Measurements from ENCODE around the gene PREX1.
"Not testable (repeated sequence)": the region's sequence is repeated elsewhere in the genome, so short reads cannot be mapped to it uniquely, and the experiment has no call there.

The PREX1 gene

GRCh38 chr20:48772183-48772976 is 55.4 kb downstream of the PREX1 start:
- no peak for DNase-seq (ENCODE audit: low spot score)

GRCh38 chr20:48771542-48771941 is 56.3 kb downstream of the PREX1 start:
- no peak for DNase-seq (ENCODE audit: low spot score)

GRCh38 chr20:48770700-48771442 is 56.9 kb downstream of the PREX1 start:
- no peak for DNase-seq (ENCODE audit: low spot score)

- DNase-seq (ENCODE audit: low spot score) = no peak
Observed at GRCh38 chr20:48769069-48769983, 58.5 kb downstream of the PREX1 start.

- no peak for DNase-seq (ENCODE audit: low spot score)
Observed at GRCh38 chr20:48766961-48767960, 60.5 kb downstream of the PREX1 start.

- no peak for DNase-seq (ENCODE audit: low spot score)
Observed at GRCh38 chr20:48766205-48766604, 61.6 kb downstream of the PREX1 start.

GRCh38 chr20:48765359-48765758 is 62.4 kb downstream of the PREX1 start:
- no peak for DNase-seq (ENCODE audit: low spot score)

GRCh38 chr20:48763216-48763914 is 64.4 kb downstream of the PREX1 start:
- peak; percentile 17 for DNase-seq (ENCODE audit: low spot score)

- DNase-seq (ENCODE audit: low spot score) = no peak
Observed at GRCh38 chr20:48761874-48762273, 65.9 kb downstream of the PREX1 start.

GRCh38 chr20:48761023-48761785 is 66.6 kb downstream of the PREX1 start:
- DNase-seq (ENCODE audit: low spot score) = no peak

- no peak for DNase-seq (ENCODE audit: low spot score)
Observed at GRCh38 chr20:48760403-48760983, 67.3 kb downstream of the PREX1 start.

- no peak for DNase-seq (ENCODE audit: low spot score)
Observed at GRCh38 chr20:48759631-48760245, 68.1 kb downstream of the PREX1 start.

- no peak for DNase-seq (ENCODE audit: low spot score)
Observed at GRCh38 chr20:48758206-48758820, 69.5 kb downstream of the PREX1 start.

- DNase-seq (ENCODE audit: low spot score) = not testable (repeated sequence)
Observed at GRCh38 chr20:48756774-48757173, 71.0 kb downstream of the PREX1 start.

- DNase-seq (ENCODE audit: low spot score) = no peak
Observed at GRCh38 chr20:48754292-48754691, 73.5 kb downstream of the PREX1 start.

- no peak for DNase-seq (ENCODE audit: low spot score)
Observed at GRCh38 chr20:48752963-48753362, 74.8 kb downstream of the PREX1 start.

- no peak for DNase-seq (ENCODE audit: low spot score)
Observed at GRCh38 chr20:48751871-48752270, 75.9 kb downstream of the PREX1 start.

- no peak for DNase-seq (ENCODE audit: low spot score)
Observed at GRCh38 chr20:48750941-48751635, 76.7 kb downstream of the PREX1 start.

Measured in hematopoietic multipotent progenitor cell treated with erythropoietin and hydrocortisone succinate and interleukin-3 and kit ligand, for 17 days (in vitro differentiated cells).